LoVo (cell line): ENCODE results near the gene BCL2L12.

Experiments
- DNase-seq: peaks from one replicate; pipeline ENCODE4 v3.0.0-alpha.2; 2016; ENCODE audit warnings: low spot score

The BCL2L12 gene

GRCh38 chr19:49642492-49643035 is 23.2 kb upstream of the BCL2L12 start:
- peak; percentile 29 for DNase-seq

- no peak for DNase-seq
Measured at GRCh38 chr19:49643466-49643865, 22.3 kb upstream of the BCL2L12 start.

GRCh38 chr19:49645592-49645991 is 20.1 kb upstream of the BCL2L12 start:
- DNase-seq = no peak

GRCh38 chr19:49645995-49646394 is 19.7 kb upstream of the BCL2L12 start:
- no peak for DNase-seq

- no peak for DNase-seq
Measured at GRCh38 chr19:49646586-49646985, 19.1 kb upstream of the BCL2L12 start.

GRCh38 chr19:49651029-49651819 is 14.5 kb upstream of the BCL2L12 start:
- no peak for DNase-seq

GRCh38 chr19:49651820-49652550 is 13.7 kb upstream of the BCL2L12 start:
- DNase-seq = no peak

- DNase-seq = no peak
Measured at GRCh38 chr19:49652551-49653465, 12.9 kb upstream of the BCL2L12 start.

- no peak for DNase-seq
Measured at GRCh38 chr19:49653466-49653806, 12.3 kb upstream of the BCL2L12 start.

GRCh38 chr19:49654581-49654980 is 11.2 kb upstream of the BCL2L12 start:
- DNase-seq = no peak

- DNase-seq = no peak
Measured at GRCh38 chr19:49655570-49656455, 9.9 kb upstream of the BCL2L12 start.

GRCh38 chr19:49656456-49657109 is 9.2 kb upstream of the BCL2L12 start:
- DNase-seq = no peak

GRCh38 chr19:49657493-49658138 is 8.1 kb upstream of the BCL2L12 start:
- no peak for DNase-seq

- DNase-seq = no peak
Measured at GRCh38 chr19:49658139-49658517, 7.6 kb upstream of the BCL2L12 start.

- no peak for DNase-seq
Measured at GRCh38 chr19:49658566-49659442, 6.9 kb upstream of the BCL2L12 start.

GRCh38 chr19:49660338-49660961 is 5.3 kb upstream of the BCL2L12 start:
- DNase-seq = no peak

- DNase-seq = no peak
Measured at GRCh38 chr19:49662011-49662410, 3.7 kb upstream of the BCL2L12 start.

- DNase-seq = no peak
Measured at GRCh38 chr19:49663224-49663623, 2.5 kb upstream of the BCL2L12 start.
